HG02938 (cell line): ENCODE results near the gene FAM149B1.
"Not testable (repeated sequence)": the region's sequence is repeated elsewhere in the genome, so short reads cannot be mapped to it uniquely, and the experiment has no call there.

Experiments used
- ATAC-seq: cut with Tn5 transposase; IDR thresholded peaks from one replicate; pipeline ENCODE4 v1.9.1; 2021; ENCODE audit warnings: mild to moderate bottlenecking, moderate library complexity; ENCODE audit not compliant: unreplicated experiment

FAM149B1 gene

DNA sequence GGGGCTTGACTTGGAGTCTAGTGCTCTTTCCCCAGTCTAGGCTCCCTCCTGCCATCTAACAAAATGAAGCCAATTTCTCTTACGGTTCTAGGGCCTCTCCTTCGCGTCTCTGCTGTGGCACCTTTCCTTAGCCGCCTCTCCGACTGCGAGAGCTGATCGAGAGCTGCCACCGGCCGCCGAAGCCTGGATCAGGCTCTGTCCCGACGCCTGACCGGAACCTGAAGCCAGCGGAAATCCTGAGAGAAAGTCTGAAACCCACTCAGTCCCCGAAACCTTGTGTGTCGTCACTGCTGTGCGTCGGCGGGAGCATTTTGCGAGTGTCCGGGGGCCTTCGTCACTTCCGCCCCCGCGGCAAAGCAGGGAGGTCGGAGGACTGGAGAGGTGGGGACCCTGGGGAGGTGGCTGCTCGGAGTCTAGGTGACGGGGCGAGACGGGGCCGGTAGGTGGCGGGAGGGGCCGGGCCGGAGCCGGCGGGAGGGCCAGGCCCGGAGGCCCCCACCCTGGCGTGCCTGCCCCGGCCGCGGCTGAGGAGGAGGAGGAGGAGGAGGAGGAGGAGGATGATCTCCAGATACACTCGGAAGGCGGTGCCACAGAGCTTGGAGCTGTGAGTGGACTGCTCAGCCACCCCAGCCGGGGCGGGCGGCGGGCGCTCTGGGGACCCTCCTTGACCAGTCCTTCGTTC is at the start of gene FAM149B1, which contains the start of gene ECD:
Gene FAM149B1 (plus strand): TSS at position 337 of the 682 bp plus-strand sequence. CDS start 221 bp downstream, at position 558.
Gene ECD (minus strand): TSS at position 226 of the 682 bp plus-strand sequence. CDS start 4,071 bp downstream, outside the sequence.
- ATAC-seq = peak; percentile 85

DNA sequence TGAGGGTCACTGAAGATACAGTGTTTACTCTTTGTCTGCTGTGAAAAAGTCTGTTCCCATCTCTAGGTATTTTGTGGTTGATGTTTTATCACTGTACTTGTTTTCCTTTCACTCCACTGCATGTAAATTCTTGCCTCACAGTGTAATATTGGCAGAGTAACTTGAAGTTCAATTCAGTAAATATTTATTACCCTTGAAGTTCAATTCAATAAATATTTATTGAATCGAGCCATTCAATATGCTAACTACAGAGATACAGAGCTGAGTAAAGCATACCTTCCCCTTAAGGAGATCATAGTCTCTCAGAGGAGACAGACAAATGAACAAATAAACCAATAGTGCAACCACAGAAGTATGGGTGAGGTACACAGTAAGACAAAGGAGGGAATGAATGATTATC is 48.5 kb upstream of the FAM149B1 start:
- no peak for ATAC-seq

DNA sequence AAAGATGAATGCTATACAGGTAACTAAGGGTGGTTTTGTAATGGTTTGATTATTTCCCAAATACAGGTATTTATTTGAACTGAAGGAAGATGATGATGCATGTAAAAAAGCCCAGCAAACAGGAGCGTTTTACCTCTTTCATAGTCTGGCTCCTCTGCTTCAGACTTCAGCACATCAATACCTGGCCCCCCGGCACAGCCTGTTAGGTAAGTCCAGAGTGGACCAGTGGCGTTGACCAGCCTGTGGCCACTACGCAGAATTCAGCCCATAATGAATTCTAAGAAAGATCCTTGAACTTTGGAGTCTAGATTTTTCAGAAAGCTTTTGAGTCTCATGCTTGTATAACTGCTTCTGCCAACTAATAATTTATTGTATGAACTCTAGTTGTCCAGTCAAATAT is 48.0 kb upstream of the FAM149B1 start:
- ATAC-seq = no peak

DNA sequence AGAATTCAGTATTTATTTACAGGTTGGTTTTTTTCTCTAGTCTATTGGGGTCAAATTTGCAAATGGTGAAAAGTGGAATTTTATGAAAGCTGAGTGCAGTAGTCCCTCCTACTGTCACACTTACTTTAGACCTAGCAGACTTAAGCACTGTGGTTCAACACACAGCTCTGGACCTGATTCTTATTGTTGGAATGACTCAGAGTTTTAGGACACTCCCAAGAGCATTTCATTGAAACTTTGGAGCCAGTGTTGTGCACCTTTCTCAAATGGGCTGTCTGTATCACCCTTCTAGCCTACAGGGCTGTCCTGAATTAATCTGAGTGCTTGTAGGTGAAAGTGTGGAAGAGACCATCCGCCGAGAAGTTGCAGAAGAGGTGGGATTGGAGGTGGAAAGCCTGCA is 41.6 kb upstream of the FAM149B1 start:
- ATAC-seq = no peak

DNA sequence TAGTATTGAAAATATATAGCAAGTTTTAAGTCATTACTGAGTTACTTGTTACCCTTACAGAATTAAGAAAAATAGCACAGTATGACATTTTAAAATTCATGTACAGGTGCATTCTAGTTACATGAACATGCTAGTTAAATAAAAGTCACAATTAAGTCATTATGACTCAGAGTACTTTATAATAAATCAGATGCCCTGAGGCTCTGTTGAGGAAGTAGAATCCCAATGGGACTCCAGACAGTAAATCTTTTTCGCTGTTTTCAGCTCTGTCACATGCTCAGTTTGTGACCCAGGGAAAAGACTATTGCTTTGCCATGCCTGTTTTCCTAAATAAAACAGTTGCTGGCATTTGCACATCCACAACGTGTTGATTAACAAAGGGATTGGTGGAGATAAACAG is 36.6 kb upstream of the FAM149B1 start:
- ATAC-seq = no peak

DNA sequence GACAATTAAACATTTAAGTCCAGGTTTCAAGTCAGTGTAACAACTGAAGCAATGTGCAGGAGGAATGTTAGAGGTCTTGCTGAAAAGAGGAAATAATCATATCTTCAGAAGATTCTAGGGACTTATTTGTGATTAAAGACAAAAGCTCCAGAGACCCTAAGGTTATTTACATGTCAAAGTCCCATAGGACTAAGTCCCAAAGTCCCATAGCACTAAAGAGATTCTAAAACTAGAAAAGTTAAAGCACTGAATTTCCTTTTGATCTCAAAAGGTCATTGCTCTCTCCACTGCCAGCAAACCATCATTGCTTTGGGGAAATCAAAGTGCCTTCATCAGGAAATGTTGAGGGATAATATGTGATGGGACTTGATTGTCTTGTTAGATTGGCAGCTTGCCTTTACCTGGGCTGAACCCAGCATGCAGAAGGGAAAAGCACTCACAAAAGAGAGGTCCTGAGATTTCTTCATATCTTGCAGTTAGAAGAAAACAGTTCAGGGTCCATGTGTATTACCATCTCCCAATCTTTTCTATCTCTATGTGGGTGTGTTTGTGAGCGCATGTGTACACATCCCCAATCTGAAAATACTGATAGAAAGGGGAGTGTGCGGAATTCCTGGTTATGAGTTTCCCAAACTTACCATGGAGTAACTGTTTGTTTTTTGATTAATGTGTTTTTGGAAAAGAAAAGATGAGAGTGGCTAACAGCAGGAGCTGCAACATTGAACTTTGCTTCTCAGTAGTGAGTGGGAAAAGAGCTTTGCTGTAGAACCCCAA is 35.8 kb upstream of the FAM149B1 start:
- no peak for ATAC-seq

DNA sequence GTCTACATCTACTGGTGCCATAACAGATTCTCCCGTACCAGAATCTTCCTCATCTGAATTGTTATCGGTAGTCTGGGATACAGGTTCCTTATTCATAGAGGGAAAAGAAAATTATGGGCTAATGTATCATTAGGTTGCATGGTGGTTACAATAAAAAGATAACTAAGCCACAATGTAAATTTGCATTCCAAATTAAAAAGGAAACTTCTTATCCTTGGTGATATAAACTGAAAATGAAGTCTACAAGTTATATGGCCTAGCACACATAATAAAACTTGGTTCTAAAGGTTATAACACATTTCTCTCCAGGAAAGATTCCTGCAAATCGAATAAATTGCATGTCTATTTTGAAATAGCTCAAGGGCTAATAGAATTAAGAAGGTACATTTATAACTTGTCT is 33.2 kb upstream of the FAM149B1 start:
- ATAC-seq = no peak

DNA sequence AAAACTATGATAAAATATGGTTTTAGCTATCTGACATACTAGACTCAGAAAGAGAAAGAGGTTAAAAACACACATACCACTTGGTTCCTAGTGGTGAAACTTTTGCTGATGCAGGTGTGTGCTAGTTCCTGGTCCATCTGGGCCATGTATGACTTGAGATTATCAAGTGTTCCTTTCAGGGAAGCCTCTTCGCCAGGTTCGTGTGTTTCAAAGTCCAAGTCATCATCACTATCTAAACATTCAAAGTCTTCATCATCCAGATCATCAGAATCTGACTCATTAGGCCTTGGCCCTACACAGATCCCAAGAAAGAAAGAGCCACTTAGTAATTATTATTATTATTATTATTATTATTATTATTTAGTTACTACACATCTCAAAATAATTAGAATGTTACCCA is 31.3 kb upstream of the FAM149B1 start:
- no peak for ATAC-seq

DNA sequence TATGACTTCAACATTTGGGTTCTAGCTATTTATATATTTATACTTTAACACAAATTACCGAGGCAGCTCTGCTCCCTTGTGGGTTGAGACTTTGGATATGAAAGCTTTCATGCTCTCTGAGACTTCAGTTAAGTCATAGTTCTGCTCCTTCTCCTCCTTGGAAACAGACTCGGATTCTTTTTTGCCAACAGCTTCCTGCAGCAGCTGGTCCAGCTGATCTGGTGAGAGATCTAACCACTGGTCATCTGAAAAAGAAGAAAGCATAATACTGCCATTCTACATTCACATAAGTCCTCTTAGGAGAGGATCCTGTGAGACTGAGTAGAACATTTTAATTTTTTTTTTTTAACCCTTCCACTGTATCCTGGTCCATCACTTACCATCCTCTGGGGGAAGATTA is 28.7 kb upstream of the FAM149B1 start:
- ATAC-seq = no peak

DNA sequence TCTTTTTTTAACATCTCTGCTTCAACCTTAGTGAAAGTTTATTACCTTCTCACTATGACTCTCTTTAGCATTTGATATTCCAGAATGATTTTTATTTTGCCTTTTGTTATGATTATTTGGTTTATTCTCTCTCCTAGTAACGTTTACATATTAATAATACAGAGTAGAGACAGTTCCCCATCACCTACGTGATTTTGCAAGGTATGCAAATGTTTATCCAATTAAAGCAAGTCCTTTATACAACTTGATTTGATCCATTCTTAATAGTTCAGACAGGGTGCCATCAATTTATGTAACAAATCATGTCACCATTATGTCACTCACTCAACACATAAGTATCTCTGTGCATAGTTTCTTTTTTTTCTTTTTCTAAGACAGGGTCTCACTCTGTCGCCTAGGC is 26.3 kb upstream of the FAM149B1 start:
- no peak for ATAC-seq

DNA sequence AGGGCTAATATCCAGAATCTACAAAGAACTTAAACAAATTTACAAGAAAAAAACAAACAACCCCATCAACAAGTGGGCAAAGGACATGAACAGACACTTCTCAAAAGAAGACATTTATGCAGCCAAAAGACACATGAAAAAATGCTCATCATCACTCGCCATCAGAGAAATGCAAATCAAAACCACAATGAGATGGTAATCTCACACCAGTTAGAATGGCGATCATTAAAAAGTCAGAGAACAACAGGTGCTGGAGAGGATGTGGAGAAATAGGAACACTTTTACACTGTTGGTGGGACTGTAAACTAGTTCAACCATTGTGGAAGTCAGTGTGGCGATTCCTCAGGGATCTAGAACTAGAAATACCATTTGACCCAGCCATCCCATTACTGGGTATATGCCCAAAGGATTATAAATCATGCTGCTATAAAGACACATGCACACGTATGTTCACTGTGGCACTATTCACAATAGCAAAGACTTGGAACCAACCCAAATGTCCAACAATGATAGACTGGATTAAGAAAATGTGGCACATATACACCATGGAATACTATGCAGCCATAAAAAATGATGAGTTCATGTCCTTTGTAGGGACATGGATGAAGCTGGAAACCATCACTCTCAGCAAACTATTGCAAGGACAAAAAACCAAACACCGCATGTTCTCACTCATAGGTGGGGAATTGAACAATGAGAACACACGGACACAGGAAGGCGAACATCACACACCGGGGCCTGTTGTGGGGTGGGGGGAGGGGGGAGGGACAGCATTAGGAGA is 17.1 kb upstream of the FAM149B1 start:
- ATAC-seq = not testable (repeated sequence)

DNA sequence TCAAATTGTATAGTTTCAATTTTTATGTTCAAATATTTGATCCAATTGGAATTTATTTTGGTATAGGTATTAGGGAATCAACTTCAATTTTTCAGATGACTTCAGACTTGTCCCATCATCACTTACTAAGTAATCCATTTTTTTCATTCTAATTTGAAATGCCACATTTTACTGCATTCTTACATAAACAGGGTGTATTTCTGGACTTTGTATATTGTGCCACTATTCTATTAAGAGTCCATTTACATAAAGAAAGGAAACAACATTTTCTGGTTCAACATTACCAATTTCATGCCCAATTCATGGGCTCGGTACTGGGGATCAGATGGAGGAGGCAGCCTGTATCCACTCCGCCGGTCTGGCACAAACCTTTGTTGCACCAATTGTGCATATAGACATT is 15.9 kb upstream of the FAM149B1 start:
- ATAC-seq = no peak

DNA sequence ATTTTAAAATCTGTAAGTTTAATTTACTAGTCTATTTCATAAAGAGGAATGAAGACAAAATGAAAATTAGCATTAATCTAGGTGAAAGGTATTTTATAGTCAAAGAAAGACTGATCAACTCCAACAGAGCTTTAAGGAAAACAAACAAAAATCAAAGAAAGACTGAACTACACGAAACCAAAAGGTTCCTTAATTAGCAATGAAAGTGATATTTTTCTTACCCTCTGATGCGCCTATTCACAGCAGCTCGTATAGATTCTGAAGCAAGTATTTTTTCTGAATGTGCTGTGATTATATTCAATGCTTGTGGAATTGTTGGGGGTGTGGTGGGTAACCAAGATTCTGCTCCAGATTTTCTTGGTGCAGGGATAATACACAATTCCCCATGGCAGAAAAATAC is 11.9 kb upstream of the FAM149B1 start:
- ATAC-seq = no peak

DNA sequence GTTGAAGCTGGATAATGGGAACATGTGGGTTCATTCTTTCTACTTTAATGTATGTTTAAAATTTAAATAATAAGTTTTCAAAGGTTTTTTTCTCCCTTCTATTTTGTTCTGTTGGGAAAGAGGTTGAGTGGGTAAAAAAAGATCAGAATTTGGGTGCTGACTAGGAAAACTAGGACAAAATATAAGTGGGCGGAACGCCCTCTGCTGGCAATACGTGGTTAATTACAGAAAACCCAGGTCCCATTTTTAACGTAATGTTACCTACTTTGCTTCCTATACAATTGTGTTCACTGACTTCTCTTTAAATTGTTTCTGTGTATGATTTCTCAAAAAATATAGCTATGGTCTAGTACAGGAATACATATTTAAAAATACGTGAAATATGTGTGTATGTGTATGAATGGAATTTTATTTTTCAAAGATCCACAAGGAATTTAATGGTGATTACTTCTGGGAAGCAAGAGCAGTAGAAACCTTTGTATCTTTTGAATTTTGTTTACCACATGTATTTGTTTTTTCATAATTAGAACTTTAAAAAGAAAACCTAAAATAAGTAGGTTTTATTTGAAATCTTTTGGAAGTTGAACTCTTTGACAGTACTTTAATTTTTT is 8.8 kb upstream of the FAM149B1 start:
- no peak for ATAC-seq

DNA sequence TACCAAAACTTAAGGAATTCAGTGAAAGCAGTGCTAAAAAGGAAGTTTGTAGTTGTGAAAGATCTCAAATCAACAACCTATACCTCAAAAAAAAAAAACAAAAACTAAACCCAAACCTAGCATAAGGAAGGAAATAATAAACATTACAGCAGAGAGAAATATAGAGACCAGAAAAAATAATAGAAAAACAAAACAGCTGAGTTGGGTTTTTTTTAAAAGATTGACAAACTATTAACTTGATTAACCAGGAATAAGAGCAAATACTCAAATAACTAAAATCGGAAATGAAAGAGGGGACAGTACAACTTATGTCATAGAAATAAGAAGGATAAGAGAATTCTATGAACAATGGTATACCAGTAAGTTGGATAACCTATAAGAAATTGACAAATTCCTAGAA is 6.8 kb upstream of the FAM149B1 start:
- ATAC-seq = no peak

DNA sequence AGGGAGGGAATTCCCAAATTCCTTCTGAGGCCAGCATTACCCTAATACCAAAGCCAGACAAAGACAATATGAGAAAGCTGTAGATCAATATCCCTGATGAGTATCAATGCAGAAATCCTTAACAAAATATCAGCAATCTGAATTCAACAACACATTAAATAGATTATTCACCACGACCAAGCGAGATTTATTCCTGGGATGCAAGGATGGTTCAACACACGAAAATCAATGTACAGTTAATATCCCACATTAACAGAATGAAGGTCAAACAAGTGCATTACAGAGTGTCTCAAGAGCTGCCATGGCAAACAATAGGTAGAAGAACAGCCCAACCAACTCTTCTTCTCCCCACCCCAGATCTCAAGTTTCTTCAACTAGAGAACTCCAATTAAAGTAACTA is 6.3 kb upstream of the FAM149B1 start:
- no peak for ATAC-seq

DNA sequence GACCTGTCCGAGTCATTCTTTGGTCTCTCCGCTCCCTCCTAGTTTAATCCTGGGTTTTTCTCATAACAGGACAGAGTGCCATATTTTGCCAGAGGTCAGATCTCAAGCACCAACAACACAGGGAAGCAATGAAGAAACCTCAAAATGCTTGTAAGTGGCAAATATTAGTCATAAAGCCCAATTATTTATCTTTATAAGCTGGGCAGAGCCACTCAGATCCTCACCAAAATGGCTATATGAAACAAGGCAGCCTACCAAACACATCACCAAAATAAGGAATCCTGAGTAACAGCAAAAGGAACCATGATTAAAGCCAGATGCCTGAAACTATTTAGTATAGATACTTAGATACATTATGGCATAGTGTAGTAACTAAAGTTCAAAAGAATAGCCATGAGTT is 4.8 kb upstream of the FAM149B1 start:
- ATAC-seq = no peak

DNA sequence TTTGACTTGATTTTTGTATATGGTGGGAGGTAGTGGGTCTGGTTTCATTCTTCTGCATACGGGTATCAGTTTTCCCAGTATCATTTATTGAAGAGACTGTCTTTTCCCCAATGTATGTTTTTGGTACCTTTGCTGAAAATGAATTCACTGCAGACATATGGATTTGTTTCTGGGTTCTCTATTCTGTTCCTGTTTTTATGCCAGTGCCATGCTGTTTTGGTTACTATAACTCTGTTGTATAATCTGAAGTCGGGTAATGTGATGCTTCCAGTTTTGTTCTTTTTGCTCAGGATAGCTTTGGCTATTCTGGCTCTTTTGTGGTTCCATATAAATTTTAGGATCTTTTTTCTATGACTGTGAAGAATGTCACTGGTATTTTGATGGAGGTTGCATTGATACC is 947 bp upstream of the FAM149B1 start:
- ATAC-seq = no peak

DNA sequence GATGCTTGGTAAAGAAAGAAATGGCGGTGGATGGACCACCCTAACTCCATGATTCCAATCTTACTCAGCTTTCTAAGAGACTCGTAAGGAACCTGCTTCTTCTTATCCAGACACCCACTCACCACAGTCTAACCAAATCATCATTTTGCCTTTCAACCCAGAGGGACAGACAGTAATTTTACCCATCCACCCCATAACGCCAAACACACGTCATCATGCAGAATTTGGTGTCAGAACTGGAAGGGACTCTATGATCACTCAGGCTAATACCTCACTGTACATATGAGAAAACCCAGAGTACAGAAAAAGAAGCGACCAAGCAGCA is 499 bp upstream of the FAM149B1 start:
- no peak for ATAC-seq

DNA sequence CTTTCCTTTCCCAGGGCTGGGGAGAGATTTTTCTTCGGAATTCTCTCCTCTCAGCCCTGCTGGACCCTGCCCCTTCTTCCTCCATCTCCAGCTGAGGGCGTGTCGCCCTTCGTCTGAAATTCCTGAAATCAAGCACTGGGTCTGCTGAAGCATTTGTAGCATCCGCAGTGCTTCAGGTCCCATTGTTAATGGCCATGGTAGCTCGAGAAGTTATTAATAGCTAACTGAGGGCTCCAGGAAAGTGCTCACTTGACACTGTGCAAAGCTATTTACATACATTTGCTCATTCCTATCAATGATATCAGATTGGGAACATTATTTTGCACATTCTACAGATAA is 515 bp downstream of the FAM149B1 start:
- peak; percentile 14 for ATAC-seq

DNA sequence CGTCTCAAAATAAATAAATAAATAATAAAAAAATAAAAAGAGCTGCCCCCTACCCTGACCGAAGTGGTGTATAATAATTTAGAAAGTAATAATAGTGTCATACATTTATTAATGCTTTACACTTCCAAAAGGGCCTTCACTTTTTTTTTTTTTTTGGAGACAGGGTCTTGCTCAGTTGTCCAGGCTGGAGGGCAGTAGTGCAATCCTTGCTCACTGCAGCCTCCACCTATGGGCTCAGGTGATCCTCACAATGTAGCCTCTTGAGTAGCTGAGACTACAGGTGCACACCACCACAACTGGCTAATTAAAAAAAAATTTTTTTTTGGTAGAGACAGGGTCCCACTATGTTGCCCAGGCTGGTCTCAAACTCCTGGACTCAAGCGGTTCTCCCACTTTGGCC is 1.4 kb downstream of the FAM149B1 start:
- no peak for ATAC-seq

DNA sequence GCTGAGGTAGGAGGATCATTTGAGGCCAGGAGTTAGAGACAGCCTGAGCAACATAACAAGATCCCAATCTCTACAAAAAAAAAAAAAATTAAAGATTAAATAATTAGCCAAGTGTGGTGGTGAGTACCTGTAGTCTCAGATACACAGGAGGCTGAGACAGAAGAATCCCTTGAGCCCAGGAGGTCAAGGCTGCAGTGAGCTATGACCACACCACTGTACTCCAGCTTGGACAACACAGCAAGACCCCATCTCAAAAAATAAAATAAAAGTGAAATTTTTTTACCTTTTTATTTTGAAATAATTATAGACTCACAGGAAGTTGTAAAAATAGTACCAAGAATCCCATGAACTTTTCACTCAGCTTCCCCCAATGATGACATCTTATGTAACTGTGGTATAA is 4.9 kb downstream of the FAM149B1 start:
- no peak for ATAC-seq
